HG03039 (cell line): ENCODE measurements around the gene BAMBI.

Source experiments
- ATAC-seq: cut with Tn5 transposase; IDR thresholded peaks from one replicate; pipeline ENCODE4 v1.9.1; 2021; ENCODE audit warnings: mild to moderate bottlenecking, moderate library complexity; ENCODE audit not compliant: unreplicated experiment

BAMBI gene

DNA sequence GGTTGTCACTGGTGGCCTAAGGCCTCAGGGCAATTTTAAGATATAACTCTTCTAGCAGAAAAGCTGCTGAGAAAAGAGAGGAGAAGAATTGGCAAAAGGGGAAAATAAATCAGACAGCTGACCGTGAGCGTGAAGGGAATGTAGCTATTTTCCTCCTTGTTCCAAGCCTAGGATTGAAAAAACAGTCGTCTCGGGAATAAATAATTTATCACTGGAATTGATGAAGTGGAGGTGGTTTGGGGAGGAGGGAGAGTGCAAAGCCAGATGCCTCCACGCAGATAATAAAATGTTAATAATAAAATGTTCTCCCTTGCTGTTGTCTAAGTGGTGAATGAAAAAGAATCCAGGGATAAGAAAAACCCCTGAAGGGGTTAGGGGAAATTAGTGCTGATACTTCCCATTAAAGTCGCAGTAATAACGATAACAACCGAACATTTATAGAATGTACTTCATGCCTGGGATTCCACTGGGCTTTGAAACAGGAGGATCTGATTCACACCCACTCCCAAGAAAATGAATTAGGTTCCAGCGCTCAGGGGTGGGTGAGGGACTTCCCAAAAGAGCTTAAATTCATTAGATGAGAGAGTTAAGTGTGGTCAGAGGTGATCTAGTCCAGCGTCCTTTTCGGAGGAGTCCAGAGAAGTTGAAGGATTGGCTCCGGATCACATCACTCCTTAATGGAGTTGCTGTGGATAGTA, 27.3 kb downstream of the BAMBI start:
- no peak for ATAC-seq

DNA sequence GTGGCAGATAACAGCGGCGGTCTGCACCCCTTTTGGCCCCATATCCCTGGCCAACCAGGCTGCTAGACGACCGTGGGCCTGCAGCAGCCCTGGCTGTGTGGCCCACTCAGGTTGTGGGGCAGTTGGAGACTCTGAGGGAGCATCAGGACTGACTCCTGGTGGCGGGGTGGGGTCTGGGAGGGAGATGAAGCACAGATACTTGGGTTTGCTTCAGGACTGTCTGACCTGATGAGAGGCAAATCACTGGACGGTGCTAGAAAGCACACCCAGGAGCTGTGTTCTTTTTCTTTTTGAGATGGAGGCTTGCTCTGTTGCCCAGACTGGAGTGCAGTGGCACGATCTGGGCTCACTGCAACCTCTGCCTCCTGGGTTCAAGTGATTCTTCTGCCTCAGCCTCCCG, 28.2 kb downstream of the BAMBI start:
- no peak for ATAC-seq

DNA sequence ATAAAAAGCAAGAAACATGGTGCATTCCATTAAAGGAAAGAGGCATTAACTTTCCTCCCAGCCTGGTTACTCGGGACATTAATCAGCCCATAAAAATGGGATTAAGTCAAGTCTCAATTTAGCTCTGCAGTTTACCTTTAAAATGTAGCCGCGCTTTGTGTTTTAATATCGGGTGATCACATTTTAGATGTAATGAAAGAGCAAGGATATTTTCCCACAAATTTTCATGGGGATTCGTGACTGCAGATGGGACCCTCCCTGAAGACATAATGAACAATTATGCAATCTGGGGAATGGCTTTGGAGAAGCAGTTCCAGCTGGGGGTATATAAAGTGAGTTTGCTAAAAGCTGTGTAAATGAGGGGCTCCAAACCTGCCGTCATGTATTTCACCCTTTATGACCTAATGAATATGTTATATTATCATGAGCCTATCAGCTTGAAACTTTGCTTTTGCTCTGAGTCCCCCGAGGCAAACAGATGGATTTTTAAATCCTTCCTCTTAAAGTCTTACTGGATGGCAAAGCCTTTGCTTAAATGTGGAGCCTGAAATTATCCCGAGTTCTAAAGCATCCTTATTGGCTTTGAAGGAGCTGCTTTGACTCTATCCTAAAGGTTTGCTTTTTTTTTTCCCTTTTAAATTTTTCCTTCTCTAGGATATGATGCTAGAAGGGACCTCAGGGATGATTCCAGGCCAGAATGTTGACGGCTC, 31.8 kb downstream of the BAMBI start:
- ATAC-seq = no peak

DNA sequence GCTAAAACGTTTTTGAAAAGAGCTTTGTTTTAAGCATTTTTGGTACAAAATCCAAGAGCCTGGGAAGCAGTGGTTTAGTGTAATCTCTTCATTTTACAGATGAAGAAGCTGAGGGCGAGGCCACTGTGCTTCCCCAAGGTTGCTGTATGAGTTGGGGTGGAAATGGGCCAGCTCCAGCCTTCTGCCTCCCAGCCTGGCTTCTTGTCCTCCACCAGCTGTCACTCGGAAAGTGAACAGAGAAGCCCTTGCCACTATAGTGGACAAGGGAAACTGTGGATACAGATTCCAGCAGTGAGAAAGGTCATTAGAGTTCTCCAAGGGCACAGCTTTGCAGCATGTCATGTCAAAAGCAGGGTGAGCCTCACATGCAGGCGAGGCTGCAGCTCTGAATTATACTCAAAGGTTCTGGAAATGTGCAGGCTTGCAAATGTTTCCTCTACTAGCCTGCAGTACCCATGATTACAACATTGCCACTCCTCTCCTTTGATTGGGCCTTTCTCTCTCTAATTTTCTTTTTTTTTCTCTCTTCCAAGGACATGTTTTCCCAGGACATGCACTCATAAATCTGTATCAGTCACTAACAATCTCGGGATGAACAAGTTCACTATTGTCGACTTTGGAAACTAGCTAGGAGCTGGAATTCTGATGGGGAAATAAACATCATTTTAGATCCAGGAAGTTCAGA, 33.0 kb downstream of the BAMBI start:
- ATAC-seq = no peak

DNA sequence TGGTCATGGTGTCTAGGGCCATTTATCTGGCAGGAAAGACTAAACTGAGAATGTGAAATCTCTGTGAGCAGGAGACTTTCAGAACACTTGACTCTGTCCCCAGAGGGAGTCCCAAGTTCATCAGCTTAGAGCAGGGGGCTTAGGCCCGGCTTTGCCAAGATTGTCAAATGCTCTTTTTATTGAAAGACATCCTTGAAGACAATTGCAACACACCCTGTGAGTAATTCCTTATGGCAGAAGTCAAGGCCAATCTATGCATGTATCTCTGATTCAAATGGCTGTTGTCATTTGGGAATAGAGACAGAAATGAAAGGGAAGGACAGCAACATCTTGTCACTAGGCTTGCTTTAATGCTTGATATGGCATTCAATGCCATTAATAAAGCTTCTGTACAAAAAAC, 33.7 kb downstream of the BAMBI start:
- ATAC-seq = no peak

DNA sequence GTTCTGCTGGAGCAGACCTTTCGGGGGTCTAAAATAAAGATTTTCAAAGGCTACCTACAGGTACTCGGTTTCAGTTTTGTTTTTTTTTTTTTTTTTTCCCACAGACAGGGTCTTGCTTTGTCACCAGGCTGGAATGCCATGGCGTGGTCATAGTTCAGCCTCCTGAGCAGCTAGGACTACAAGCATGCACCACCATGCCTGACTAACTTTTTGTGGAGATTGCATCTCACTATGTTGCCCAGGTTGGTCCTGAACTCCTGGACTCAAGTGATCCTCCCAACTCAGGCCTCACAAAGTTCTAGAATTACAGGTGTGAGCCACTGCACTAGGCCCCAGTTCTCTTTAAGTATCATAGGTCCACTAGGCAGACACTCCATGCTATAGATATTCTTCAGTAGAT, 34.5 kb downstream of the BAMBI start:
- no peak for ATAC-seq

DNA sequence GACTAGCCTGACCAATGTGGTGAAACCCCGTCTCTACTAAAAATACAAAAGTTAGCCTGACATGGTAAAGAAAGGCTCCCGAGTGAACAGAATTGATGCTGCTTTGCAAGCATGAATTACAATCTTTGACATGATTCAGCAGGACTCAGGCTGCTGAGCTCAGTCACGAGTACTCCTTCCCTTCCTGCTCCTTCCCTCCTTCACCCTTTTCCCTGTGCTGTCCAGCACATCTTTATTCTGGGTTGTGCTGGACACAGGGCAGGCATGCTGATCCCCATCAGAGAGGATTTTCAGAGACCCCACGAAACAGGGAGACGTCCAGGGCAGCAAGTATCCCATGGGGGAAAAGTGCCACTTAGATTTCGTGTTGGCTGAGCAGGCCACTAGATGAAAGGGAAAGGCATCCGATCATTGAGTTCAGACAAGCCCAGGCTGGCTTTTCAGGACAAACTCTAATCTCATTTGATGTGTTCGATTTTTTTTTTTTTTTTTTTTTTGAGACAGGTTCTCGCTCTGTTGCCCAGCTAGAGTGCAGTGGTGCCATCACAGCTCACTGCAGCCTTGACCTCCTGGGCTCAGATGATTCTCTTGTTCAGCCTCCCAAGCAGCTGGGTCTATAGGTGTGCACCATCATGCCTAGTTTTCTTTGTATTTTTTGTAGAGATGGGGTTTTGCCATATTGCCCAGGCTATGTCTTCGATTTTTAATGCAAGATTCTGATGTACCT, 36.5 kb downstream of the BAMBI start:
- no peak for ATAC-seq

DNA sequence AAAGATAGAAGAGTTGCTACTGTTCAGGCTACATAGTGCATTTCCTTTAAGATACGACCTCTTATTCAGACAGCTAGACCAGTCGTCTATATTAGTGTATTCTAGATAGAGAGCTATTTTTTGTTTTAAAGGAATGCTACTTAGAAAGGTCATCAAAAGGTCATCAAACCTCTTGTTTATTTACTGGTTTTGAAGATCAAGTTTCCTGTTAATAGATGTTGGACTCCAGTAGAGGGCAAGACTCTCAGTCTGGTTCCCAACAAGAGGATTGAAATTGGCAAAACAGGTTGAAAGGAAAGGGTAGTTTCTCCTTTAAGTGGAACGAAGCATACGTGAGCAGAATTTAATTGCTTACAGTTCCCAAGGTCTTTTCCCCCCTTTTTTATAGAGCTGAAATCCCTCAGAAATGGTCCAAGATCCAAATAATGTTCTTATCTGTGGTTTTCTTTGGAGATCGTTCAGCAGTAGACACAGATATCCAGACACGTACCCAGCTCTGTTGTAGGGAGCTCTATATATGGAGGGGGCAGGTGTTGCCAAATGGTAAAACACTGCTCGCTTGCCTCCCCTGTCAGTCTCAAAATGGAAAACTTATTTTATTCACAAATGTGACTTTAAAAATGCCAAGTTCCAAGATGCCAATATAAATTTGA, 37.2 kb downstream of the BAMBI start:
- no peak for ATAC-seq

DNA sequence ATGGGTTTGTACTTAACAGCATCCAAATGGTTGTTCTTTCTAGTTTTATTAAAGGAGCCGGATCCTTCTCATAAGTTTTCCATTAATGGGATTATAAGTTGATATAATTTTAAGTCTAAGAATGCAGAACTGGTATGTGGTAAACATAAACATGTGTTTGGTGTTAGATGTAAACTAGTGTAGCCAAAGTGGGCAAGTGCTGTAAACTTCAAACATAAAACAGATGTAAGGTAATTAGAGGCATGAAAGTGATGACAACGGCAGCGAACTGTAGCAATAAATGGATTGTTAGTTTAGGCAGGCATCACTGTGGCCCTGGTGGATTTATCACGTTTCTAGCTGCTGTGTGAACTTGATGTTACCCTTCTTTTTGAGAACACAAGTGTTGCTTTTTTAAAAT, 37.9 kb downstream of the BAMBI start:
- ATAC-seq = no peak

DNA sequence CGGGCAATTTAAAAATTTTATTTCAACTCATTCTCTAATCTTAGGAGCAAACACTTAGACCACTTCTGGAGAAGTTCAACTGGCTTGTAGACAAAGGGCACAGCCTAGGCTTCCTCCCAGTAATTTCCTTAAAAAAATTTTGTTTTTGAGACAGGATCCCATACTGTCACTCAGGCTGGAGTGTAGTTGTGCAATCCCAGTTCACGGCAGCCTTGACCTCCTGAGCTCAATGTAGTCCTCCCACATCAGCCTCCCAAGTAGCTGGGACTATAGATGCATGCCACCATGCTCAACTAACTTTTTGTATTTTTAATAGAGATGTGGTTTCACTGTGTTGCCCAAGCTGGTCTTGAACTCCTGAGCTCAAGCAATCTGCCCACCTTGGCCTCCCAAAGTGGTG, 38.4 kb downstream of the BAMBI start:
- ATAC-seq = no peak

DNA sequence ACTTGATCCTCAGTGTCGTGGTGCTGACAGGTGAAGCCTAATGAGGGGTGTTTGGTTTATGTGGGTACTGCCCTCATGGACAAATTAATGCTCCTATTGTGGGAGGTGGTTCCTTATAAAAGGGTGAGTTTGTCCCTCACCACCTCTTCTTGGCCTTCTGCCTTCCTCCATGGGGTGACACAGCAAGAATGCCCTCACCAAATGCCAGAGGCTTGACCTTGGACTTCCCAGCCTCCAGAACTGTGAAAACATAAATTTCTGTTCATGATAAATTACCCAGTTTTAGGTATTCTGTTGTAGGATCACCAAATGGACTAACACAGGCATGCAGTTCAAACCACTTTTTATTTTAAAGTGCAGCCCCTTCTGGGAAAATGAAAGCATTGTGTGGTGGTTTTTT, 39.4 kb downstream of the BAMBI start:
- no peak for ATAC-seq

DNA sequence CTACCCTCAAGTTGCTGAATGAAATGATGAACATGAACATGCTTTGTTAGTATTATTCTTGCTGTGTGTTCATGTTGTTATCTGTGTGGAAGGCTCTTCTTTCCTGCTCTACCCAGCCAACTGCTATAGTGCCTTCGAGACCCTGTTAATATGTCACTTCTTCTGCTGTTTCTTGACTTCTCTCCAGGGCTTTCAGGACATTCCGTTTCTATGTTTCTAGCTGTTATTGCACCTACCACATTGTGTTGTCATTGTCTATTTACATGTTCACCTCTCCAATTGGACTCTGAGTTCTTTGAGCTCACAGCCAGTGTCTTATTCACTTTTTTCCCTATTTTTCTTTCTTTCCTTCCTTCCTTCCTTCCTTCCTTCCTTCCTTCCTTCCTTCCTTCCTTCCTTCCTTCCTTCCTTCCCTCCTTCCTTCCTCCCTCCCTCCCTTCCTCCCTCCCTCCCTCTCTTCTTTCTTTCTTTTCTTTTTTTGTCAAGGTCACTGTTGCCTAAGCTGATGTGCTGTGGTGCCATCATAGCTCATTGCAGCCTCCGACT, 40.4 kb downstream of the BAMBI start:
- no peak for ATAC-seq

DNA sequence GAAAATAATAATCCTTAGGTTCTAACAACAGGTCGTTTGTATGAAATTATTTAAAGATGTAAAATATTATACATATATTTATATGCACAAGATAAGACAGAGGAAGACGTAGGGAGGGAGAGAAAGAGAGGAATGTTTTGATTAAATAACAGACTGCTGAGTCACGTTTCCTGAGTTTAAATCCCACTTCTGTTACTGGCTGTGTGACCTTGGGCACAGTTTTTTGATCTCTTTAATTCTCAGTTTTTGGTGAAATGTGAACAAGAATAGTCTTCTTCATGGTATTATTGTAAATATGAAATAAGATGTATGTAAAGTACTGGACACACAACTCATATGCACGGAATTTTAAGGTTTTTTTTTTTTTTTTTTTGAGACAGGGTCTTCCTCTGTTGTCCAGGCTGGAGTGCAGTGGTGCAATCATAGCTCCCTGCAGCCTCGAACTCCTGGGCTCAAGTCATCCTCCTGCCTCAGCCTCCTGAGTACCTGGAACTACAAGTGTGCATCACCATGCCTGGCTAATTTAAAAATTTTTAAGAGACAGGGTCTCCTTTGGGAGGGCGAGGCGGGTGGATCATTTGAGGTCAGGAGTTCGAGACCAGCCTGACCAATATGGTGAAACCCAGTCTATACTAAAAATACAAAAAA, 42.6 kb downstream of the BAMBI start:
- ATAC-seq = no peak

DNA sequence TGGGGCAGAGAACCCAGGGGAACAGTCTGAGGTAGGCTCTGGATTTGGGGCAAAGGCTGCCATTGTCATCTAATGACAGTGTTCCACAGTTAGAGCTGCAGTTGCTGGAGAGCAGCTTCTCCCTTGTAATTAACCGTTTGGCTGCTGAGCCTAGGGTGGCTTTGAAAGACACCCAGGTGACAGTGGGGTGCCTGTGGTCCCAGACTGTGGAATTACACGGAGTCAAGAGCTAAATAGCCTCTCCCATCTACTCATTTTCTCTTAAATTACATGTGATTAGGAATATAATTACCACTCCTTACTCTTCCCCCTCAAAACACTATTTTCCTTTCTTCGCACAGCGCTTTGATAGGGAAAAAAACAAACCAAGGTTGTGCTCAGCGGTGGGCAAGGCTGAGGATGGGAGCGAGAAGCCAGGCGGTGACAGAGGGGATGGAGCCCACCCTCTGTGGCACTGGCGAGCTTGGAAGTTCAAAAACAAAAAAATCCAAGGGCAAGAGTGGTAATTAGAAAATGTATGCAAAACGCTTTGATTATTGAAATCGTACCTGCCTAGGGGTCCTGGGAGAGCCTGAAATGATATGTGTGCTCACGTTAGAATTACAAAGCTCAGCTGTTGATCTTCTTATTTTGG, 44.1 kb downstream of the BAMBI start:
- ATAC-seq = no peak

DNA sequence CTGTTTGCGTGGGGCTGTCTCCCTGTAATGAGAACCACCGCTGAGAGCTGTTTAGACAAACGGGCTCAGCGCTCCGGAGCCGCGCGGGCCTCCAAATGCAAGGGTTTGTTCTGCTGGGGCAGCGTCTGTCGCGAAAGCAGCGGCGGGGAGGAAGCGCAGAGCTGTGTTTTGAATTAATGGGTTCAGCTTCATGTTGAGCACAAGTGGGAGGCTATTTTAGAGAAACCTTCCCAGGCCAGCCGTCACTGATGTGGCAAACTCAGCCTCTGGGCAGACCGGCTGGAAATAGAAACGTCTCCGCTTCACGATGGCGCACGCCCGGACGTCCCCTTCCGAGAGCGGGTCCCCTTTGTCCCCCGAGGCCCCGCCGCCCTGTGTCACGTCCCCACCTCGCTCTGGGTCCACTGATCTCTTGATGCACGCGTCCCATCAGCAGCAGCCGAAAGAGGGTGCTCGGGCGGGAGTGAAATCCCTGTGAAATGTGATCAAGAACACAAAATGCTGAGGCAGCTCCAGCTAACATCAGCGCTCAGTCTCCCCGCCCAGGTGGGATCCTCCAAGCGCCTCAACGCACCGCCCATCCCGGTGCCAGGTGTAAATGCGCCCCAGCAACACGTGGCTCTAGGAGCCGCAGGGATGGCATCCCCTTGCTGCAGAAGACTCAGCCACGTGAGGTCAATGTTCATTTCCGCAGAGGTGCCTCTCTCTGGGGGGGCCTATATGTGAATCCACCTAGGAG, 44.9 kb downstream of the BAMBI start:
- ATAC-seq = no peak

DNA sequence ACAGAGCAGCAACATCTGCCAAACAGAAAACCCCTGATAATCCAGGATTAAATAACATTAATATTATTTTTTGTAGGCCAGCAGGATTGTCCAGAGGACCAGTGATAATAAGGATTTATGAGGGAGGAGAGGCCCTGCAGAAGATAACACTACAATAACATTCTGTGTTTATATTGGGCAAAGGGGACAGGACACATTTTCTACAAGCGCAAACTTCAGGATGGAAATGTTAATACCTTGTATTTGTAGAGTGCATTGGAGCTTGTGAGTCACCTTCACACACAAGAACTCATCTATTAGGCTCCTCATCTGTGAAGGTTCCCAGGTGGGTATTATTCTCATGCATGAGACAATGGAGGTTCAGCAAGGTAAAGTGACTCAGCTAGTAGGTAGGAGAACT, 51.0 kb downstream of the BAMBI start:
- no peak for ATAC-seq

DNA sequence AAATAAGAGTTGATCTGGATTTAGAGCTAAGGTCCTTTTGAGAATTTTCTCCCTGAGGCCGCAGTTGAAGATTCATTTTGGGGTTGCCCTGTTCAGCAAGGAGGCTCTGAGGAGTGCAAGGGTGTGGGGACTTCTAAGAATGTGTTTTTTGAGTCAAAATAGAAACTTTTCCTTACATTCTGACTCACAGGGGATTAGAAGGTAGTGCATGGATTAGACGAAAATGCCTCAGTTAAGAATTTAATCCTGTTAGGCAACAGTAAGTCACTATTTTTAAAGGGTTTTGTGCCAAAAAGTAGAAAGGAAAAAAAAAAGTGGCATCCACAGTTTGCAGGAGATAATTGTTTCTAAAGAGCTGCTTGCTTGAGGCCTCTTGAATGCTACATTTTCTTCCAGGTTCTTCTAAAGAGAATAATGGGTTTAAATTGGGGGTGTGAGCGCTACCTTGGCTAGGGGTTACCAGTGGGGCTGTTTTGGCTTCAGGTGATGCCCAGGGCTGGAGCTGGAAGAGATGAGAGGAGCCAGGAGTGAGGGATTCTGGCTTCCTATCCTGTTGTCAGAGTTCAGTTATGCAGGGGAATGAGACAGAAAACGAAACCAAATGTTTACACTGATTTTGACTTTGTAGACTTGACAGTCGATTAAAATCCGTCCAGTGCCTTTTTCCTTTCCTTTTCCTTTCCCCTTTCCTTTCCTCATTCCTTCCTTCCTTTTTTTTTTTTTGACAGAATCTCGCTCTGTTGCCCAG, 52.9 kb downstream of the BAMBI start:
- ATAC-seq = no peak

DNA sequence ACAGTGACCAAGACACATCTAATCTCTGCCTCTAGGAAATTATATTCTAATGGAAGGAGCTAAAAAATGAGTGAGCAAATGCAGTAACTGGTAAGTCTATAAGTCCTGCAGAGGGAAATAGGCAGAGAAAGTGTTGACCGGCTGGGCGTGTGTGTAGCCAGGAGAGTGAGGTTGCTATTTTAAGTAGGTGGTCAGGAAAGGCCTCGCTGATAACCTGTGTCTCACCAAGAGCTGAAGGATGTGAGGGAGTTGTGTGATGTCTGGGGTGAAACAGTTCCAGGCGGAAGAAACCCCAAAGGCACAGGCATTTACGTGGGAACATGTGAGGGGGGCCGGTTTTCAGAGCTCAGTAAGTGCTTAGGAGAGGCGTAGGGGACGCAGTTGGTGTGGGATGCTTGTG, 54.8 kb downstream of the BAMBI start:
- no peak for ATAC-seq
